Testis (tissue), 2 donors: ENCODE data around the gene CEMIP2.

Source experiments
- POLR2A ChIP-seq: fragments of 450-650 bp; IDR thresholded peaks from one replicate; pipeline ENCODE4 v1.6.1; 2017; ENCODE audit warnings: antibody characterized with exemption, mild to moderate bottlenecking, moderate library complexity
- TF ChIP-seq, protein P1 (sequence below), 3 experiments: fragments of 450-650 bp in 2 of 3; fragments of 200-600 bp in 1 of 3; sonication (generic) in 1 of 3; IDR thresholded peaks; one replicate each; pipeline ENCODE4 v1.5.1; 2016 to 2019; ENCODE audit warnings: antibody characterized with exemption in 3 of 3, mild to moderate bottlenecking in 2 of 3, moderate library complexity in 1 of 3

DNA sequence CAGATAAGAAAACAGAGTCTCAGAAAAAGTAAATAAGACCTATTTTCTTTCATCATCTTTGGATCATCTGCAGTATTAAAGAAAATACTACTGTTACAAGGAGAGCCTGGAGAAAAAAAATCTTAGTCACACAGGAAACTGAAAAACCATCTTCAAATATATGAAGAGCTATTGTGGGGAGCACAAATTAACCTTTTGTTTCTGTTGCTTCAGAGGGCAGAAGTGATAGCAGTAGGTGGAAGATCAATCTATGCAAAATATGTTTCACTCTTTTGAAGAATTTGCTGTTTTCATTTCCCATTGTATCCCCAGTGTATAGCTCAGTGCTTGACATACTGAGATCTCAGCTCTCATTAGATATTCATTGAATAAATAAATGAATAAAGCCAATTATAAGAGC is 13.1 kb upstream of the CEMIP2 start:
- TF ChIP-seq POLR2A, result no peak
- TF ChIP-seq, protein P1, sequence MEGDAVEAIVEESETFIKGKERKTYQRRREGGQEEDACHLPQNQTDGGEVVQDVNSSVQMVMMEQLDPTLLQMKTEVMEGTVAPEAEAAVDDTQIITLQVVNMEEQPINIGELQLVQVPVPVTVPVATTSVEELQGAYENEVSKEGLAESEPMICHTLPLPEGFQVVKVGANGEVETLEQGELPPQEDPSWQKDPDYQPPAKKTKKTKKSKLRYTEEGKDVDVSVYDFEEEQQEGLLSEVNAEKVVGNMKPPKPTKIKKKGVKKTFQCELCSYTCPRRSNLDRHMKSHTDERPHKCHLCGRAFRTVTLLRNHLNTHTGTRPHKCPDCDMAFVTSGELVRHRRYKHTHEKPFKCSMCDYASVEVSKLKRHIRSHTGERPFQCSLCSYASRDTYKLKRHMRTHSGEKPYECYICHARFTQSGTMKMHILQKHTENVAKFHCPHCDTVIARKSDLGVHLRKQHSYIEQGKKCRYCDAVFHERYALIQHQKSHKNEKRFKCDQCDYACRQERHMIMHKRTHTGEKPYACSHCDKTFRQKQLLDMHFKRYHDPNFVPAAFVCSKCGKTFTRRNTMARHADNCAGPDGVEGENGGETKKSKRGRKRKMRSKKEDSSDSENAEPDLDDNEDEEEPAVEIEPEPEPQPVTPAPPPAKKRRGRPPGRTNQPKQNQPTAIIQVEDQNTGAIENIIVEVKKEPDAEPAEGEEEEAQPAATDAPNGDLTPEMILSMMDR (IDR thresholded peaks at IDR 0.05), result no peak
